WTC11 (cell line): ENCODE measurements around the gene GPC1. TPM values are rescaled to one million over a fixed set of nuclear protein-coding genes. Genes with fewer than 3 reads are reported as not detected.
A peak's percentile ranks its signal among the peaks of the same experiment; 100 is the strongest.

Source experiments
- ATAC-seq: fragments of 200-7000 bp; cut with Tn5 transposase; 2 replicates; pipeline ENCODE4 v1.10.0; 2021; ENCODE audit warnings: mild to moderate bottlenecking, moderate library complexity
- CTCF ChIA-PET: fragments of 300-600 bp; sonication (Branson Sonifier 250); formaldehyde crosslinking; loops from one replicate; lab custom pipeline; 2021; ENCODE audit warnings: antibody characterized with exemption; lab: Charles Lee
- POLR2A ChIA-PET: fragments of 350-600 bp; sonication (Branson Sonifier 250); formaldehyde crosslinking; loops from one replicate; lab custom pipeline; 2021; ENCODE audit warnings: antibody characterized with exemption; lab: Charles Lee
- DNase-seq: peaks from one replicate; pipeline ENCODE4 v3.0.0; 2021; ENCODE audit warnings: low spot score
- H3K27ac Mint-ChIP-seq: 2 replicates; pipeline ENCODE4 v1.8.0; 2021; ENCODE audit warnings: mixed read lengths
- H3K27me3 Mint-ChIP-seq: 2 replicates; pipeline ENCODE4 v1.8.0; 2021; ENCODE audit warnings: low read depth, mild to moderate bottlenecking, moderate library complexity, mixed read lengths
- H3K36me3 Mint-ChIP-seq: 2 replicates; pipeline ENCODE4 v1.8.0; 2021; ENCODE audit warnings: mixed read lengths
- H3K4me1 Mint-ChIP-seq: 2 replicates; pipeline ENCODE4 v1.8.0; 2022; ENCODE audit warnings: mixed read lengths
- H3K4me3 Mint-ChIP-seq: 2 replicates; pipeline ENCODE4 v1.8.0; 2021; ENCODE audit warnings: mild to moderate bottlenecking, moderate library complexity, mixed read lengths
- H3K9me3 Mint-ChIP-seq: 2 replicates; pipeline ENCODE4 v1.8.0; 2021; ENCODE audit warnings: mixed read lengths
- ATF3 ChIP-seq: sonication (generic); formaldehyde crosslinking; conservative IDR thresholded peaks from 2 replicates; pipeline ENCODE4 v1.8.1; 2022; ENCODE audit warnings: mild to moderate bottlenecking, missing genetic modification reagents
- CREM ChIP-seq: sonication (generic); formaldehyde crosslinking; IDR thresholded peaks from 2 replicates; pipeline ENCODE4 v1.8.1; 2022; ENCODE audit warnings: mild to moderate bottlenecking, missing genetic modification reagents, moderate library complexity
- FOXJ3 ChIP-seq: sonication (generic); formaldehyde crosslinking; IDR thresholded peaks from 2 replicates; pipeline ENCODE4 v1.9.0; 2021; ENCODE audit warnings: missing genetic modification reagents, mild to moderate bottlenecking, borderline replicate concordance
- FOXK1 ChIP-seq: sonication (generic); formaldehyde crosslinking; IDR thresholded peaks from 2 replicates; pipeline ENCODE4 v1.8.0; 2022; ENCODE audit warnings: mild to moderate bottlenecking, moderate library complexity, missing genetic modification reagents
- FOXP1 ChIP-seq: sonication (generic); formaldehyde crosslinking; IDR thresholded peaks from 2 replicates; pipeline ENCODE4 v1.8.0; 2022; ENCODE audit warnings: missing genetic modification reagents, mild to moderate bottlenecking, moderate library complexity, borderline replicate concordance
- HMGA2 ChIP-seq: fragments of 250-450 bp; sonication (Bioruptor Pico); IDR thresholded peaks from 2 replicates; pipeline ENCODE4 v1.4.0; 2021; ENCODE audit warnings: mild to moderate bottlenecking, moderate library complexity
- IRF2 ChIP-seq: sonication (generic); formaldehyde crosslinking; IDR thresholded peaks from 2 replicates; pipeline ENCODE4 v1.8.0; 2022; ENCODE audit warnings: low read depth, missing genetic modification reagents, borderline replicate concordance
- SP1 ChIP-seq: sonication (generic); formaldehyde crosslinking; conservative IDR thresholded peaks from 2 replicates; pipeline ENCODE4 v1.8.1; 2022; ENCODE audit warnings: missing genetic modification reagents
- USF2 ChIP-seq: sonication (generic); formaldehyde crosslinking; IDR thresholded peaks from 2 replicates; pipeline ENCODE4 v1.8.1; 2023; ENCODE audit warnings: mild to moderate bottlenecking, missing genetic modification reagents, moderate library complexity
- ZBTB43 ChIP-seq: sonication (generic); formaldehyde crosslinking; IDR thresholded peaks from 2 replicates; pipeline ENCODE4 v1.8.1; 2023; ENCODE audit warnings: mild to moderate bottlenecking, missing genetic modification reagents
- ZNF423 ChIP-seq: fragments of 250-450 bp; sonication (Bioruptor Pico); IDR thresholded peaks from 2 replicates; pipeline ENCODE4 v2.1.2; 2022; ENCODE audit warnings: mild to moderate bottlenecking, moderate library complexity
- ZNF425 ChIP-seq: fragments of 250-450 bp; sonication (Bioruptor Pico); conservative IDR thresholded peaks from 2 replicates; pipeline ENCODE4 v1.9.0; 2021; ENCODE audit warnings: mild to moderate bottlenecking
- ZNF532 ChIP-seq: fragments of 250-450 bp; sonication (Bioruptor Pico); IDR thresholded peaks from 2 replicates; pipeline ENCODE4 v1.9.0; 2021; ENCODE audit warnings: mild to moderate bottlenecking, borderline replicate concordance
- total RNA-seq: library from RNA; stranded (reverse); gene quantifications from 3 replicates; pipeline ENCODE4 v1.2.3, GENCODE V29; 2021

Gene GPC1
- total RNA-seq, 1 experiment from 2014 or later: 41.5 TPM

GRCh38 chr2:240449764-240450531, 14.5 kb downstream of the GPC1 start:
- ChIA-PET CTCF (interaction anchor here (0.7 to 1.2 kb wide), 3 partner anchors 11 to 217 kb away, joined by 4 read pairs; no protein-coding TSS in a partner anchor), POLR2A (no interaction called here)
- Mint-ChIP-seq H3K4me1 (peaks cover 28% of the 10 kb centered on the region), H3K27me3 (peaks cover 20% of the 10 kb centered on the region), H3K36me3 (no peaks in the 10 kb centered on the region), H3K9me3 (no peaks in the 10 kb centered on the region)
- no peak; the same call in 1 of the 2 replicates for ATAC-seq
- TF ChIP-seq ZBTB43: no peak
- TF ChIP-seq FOXJ3: no peak
- no peak for TF ChIP-seq HMGA2 (CRISPR knock-in tag)
- TF ChIP-seq ATF3 (CRISPR knock-in tag): no peak
- TF ChIP-seq, all 79 proteins: peak for 0
- no peak for DNase-seq
- no peak overlapping the region for H3K4me3 Mint-ChIP-seq
- peak overlapping the region; percentile 78; the same call in 1 of the 2 replicates for H3K27ac Mint-ChIP-seq

GRCh38 chr2:240450532-240451107, 15.2 kb downstream of the GPC1 start:
- DNase-seq (no peak), ATAC-seq (no peak)
- ChIA-PET CTCF (interaction anchor here (0.8 to 1.2 kb wide), 2 partner anchors 12 to 46 kb away, joined by 4 read pairs; no protein-coding TSS in a partner anchor), POLR2A (no interaction called here)
- H3K4me1 Mint-ChIP-seq: peaks cover 30% of the 10 kb centered on the region
- no peak overlapping the region for H3K27ac Mint-ChIP-seq
- H3K4me3 Mint-ChIP-seq: peak overlapping the region; percentile 6; the same call in 1 of the 2 replicates
- no peaks in the 10 kb centered on the region for H3K36me3 Mint-ChIP-seq
- H3K27me3 Mint-ChIP-seq: peaks cover 27% of the 10 kb centered on the region
- TF ChIP-seq CREM (CRISPR knock-in tag) (no peak), FOXP1 (CRISPR knock-in tag) (no peak), ZNF423 (CRISPR knock-in tag) (no peak), IRF2 (CRISPR knock-in tag) (no peak), FOXK1 (CRISPR knock-in tag) (no peak), USF2 (CRISPR knock-in tag) (no peak), SP1 (CRISPR knock-in tag) (no peak), ZNF532 (no peak), ZNF425 (CRISPR knock-in tag) (no peak)
- no peaks in the 10 kb centered on the region for H3K9me3 Mint-ChIP-seq
